ENCODE measurements around the gene PHOX2B.
"Not testable (repeated sequence)": the region's sequence is repeated elsewhere in the genome, so short reads cannot be mapped to it uniquely, and the experiment has no call there.

PHOX2B gene

DNA sequence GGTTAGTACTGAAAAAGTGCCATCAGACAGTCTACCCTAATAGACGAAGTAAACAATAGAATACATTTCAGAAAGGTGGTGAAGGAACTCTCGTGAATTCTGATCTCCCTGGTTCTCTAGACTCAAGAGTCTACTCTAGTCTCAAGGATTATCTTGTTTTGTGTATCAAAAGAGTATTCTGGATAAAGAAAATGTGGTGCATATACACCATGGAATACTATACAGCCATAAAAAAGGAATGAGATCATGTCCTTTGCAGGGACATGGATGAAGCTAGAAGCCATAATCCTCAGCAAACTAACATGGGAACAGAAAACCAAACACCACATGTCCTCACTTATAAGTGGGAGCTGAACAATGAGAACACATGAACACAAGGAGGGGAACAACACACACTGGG, 36.9 kb downstream of the PHOX2B start:
- not testable (repeated sequence) for DNase-seq (ENCODE audit: low spot score)

GRCh38 chr4:41709844-41710481, 38.6 kb downstream of the PHOX2B start:
- DNase-seq (ENCODE audit: low spot score): no peak

DNA sequence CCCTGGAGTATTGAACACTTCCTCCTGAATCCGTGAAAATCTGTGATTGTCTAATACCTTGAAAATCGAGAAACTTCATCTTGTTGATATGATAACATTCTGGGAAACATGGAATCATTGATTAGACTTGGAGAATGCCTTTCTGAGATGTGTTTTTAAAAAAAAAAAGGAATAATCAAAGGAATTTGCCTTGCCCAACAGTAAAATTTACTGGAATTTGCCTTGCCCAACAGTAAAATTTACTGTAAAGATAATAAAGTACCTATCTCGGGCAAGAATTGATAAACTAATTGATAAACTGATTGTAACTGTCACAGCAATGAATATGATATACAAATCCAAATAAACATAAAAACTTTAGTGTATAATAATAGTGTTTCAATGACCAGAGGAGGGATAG, 44.7 kb downstream of the PHOX2B start:
- DNase-seq (ENCODE audit: low spot score): no peak

DNA sequence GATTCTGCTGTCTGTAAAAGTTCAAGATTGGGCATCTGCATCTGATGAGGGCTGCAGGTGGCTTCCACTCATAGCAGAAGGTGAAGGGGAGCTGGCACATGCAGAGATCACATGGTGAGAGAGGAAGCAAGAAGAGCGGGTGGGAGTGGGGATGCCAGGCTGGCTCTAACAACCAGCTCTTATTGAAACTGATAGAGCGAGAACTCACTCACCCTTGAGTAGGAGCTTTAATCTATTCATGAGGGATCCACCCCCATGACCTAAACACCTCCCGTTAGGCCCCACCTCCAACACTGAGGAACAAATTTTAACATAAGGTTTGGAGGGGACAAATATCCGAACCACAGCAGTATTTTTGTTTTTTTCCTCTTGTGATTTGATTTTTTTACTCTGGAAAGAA, 45.8 kb downstream of the PHOX2B start:
- DNase-seq (ENCODE audit: low spot score): no peak

DNA sequence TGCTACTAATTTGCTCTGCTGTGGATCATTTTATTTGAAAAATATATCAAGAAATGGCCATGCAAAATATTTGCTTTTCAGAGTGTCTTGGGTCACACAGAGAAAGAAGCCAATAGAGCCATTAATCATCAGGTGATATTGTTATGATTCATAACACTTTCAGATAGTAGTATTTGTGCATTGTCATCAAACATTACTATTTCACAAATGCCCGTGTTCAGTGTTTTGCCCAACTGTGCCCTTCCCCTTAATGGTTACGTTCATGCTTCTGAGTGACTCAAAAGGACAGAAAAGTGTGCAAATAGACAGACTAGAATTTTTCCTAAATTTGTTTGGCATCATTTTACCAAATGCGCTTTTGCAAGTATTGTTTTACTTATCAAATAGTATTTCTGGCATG, 46.5 kb downstream of the PHOX2B start:
- DNase-seq (ENCODE audit: low spot score): no peak

- no peak for DNase-seq (ENCODE audit: low spot score)
Measured at GRCh38 chr4:41696763-41697162, 51.8 kb downstream of the PHOX2B start.

- no peak for DNase-seq (ENCODE audit: low spot score)
Measured at GRCh38 chr4:41696131-41696530, 52.4 kb downstream of the PHOX2B start.
